HCT116 (cell line): Measurements from ENCODE around the gene CORO6.

ENCODE experiments used
- CBX3 ChIP-seq: IDR thresholded peaks from 2 replicates; pipeline ENCODE4 v1.6.1; 2012; ENCODE audit warnings: low read depth
- CEBPB ChIP-seq: IDR thresholded peaks from 2 replicates; pipeline ENCODE4 v1.6.1; 2012; ENCODE audit warnings: low read depth
- EZH2phosphoT487 ChIP-seq: fragments of 200-600 bp; IDR thresholded peaks from 2 replicates; pipeline ENCODE4 v1.6.1; 2018; ENCODE audit warnings: antibody characterized with exemption, borderline replicate concordance
- FOSL1 ChIP-seq: IDR thresholded peaks from 2 replicates; pipeline ENCODE4 v1.6.1; 2012; ENCODE audit warnings: low read depth
- POLR2A ChIP-seq: IDR thresholded peaks from 2 replicates; pipeline ENCODE4 v1.7.0; 2011; ENCODE audit warnings: borderline replicate concordance; ENCODE audit not compliant: insufficient read depth, insufficient read length; ENCODE audit errors: extremely low read depth
- POLR2AphosphoS5 ChIP-seq: IDR thresholded peaks from 2 replicates; pipeline ENCODE4 v1.6.1; 2011; ENCODE audit warnings: mild to moderate bottlenecking, low read depth, low read length, moderate library complexity
- RAD21 ChIP-seq: IDR thresholded peaks from 2 replicates; pipeline ENCODE4 v1.6.1; 2012; ENCODE audit warnings: low read depth, mild to moderate bottlenecking
- SIN3A ChIP-seq: IDR thresholded peaks from 2 replicates; pipeline ENCODE4 v1.6.1; 2012; ENCODE audit warnings: low read depth
- SP1 ChIP-seq: IDR thresholded peaks from 2 replicates; pipeline ENCODE4 v1.6.1; 2012; ENCODE audit warnings: low read depth
- YY1 ChIP-seq: IDR thresholded peaks from 2 replicates; pipeline ENCODE4 v1.6.1; 2011; ENCODE audit warnings: low read length, low read depth, moderate library complexity, mild to moderate bottlenecking; ENCODE audit not compliant: insufficient replicate concordance; ENCODE audit errors: extremely low read depth
- ZNF274 ChIP-seq: fragments of 200-500 bp; sonication (Bioruptor generic); IDR thresholded peaks from 2 replicates; pipeline ENCODE4 v1.6.1; 2014; ENCODE audit warnings: mild to moderate bottlenecking, low read depth, low read length, inconsistent platforms
- TF ChIP-seq, protein P1 (sequence below), 3 experiments: fragments of 200-600 bp in 1 of 3; sonication (generic) in 1 of 3; IDR thresholded peaks in 2 of 3; conservative IDR thresholded peaks in 1 of 3; 2 replicates each; pipeline ENCODE4 v1.5.1; 2012 to 2017; ENCODE audit warnings: low read depth in 2 of 3, low read length in 2 of 3, antibody characterized with exemption in 1 of 3, borderline replicate concordance in 1 of 3, control low read depth in 1 of 3, mild to moderate bottlenecking in 1 of 3, mixed read lengths in 1 of 3, mixed run types in 1 of 3, moderate library complexity in 1 of 3; ENCODE audit not compliant: insufficient read depth in 1 of 3
- TF ChIP-seq, protein P2 (sequence below): IDR thresholded peaks from 2 replicates; pipeline ENCODE4 v1.6.1; 2012

DNA sequence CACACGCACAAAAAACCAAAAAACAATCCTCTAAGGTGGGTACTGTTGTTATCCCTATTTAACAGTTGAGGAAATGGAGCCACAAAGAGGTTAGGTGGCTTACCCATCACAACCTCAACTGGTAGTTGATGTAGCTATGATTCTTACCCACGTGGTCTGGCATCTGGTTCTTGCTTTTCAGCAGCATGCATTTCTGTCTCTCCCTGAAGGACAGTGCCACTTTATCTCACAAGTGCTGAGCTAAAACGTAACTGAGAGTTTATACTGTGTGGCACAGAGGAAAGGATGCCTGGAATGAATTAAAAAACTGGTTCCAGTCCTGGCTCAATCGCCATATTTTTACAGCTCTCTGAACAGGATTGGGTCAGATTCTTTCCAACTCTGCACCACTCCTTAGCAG lies 1.9 kb upstream of the CORO6 start:
- no peak for TF ChIP-seq FOSL1
- TF ChIP-seq, protein P1, sequence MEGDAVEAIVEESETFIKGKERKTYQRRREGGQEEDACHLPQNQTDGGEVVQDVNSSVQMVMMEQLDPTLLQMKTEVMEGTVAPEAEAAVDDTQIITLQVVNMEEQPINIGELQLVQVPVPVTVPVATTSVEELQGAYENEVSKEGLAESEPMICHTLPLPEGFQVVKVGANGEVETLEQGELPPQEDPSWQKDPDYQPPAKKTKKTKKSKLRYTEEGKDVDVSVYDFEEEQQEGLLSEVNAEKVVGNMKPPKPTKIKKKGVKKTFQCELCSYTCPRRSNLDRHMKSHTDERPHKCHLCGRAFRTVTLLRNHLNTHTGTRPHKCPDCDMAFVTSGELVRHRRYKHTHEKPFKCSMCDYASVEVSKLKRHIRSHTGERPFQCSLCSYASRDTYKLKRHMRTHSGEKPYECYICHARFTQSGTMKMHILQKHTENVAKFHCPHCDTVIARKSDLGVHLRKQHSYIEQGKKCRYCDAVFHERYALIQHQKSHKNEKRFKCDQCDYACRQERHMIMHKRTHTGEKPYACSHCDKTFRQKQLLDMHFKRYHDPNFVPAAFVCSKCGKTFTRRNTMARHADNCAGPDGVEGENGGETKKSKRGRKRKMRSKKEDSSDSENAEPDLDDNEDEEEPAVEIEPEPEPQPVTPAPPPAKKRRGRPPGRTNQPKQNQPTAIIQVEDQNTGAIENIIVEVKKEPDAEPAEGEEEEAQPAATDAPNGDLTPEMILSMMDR (IDR thresholded peaks at IDR 0.05 in 2 of 3, conservative IDR thresholded peaks at IDR 0.05 in 1 of 3; ENCODE audit: borderline replicate concordance in 1 of 3, insufficient read depth in 1 of 3, low read depth in 2 of 3, low read length in 2 of 3): no peak
- TF ChIP-seq EZH2phosphoT487: no peak
- TF ChIP-seq CBX3: no peak
- TF ChIP-seq POLR2A: no peak
- no peak for TF ChIP-seq YY1
- TF ChIP-seq RAD21: no peak
- TF ChIP-seq CEBPB: no peak
- TF ChIP-seq SIN3A: no peak
- TF ChIP-seq, protein P2, sequence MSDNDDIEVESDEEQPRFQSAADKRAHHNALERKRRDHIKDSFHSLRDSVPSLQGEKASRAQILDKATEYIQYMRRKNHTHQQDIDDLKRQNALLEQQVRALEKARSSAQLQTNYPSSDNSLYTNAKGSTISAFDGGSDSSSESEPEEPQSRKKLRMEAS: no peak
- no peak for TF ChIP-seq ZNF274
- no peak for TF ChIP-seq POLR2AphosphoS5
- TF ChIP-seq SP1: no peak
